ENCODE data around the gene EFNB3.

Gene EFNB3

DNA sequence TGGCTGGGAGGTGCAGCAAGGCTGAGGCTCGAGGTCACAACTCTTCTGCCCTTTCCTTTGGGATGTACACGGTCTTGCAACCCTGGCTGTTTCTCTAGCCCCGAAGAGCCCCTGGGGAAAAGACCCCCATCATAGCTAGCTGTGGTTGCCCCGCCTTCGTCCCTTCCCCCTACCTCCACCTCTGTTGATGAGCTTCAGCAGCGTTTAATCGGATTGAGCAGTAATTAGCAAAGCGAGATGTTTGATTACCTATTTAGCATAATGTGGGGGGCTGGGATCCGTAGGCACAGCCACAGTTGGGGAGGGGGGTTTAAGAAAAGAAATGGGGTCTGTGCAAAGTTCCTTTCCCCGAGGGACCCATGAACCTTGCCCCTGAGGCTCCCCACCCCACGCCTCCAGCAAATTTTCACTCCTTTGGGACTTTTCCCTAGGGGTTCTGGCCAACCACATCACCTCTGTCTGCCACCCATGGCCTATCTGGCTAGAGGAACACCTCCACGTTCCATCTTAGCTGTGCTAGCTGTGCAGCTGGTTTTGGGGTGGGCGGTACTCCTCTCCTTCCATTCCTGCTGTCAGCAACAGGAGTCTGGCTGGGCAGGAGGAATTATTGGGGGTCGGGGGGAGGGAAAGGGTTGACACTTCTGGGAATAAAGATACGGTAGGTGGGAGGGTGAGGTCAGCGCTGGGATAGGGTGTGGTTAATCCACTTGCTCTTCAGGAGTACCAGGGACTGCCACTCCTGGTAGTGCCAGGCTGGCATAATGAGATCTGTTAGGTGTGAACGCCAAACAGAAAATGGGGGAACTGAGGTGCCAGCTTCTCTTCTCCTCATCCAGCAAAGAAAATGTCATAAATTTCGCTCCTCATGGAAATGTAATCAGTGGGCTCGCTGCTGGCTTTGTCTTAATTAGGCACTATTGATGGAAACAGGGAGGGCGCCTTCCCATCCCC, 11.2 kb downstream of the EFNB3 start:
- in situ Hi-C loops (cut with HindIII; ENCODE audit: low pct_unique_long_range_greater_than_20kb, low sequenced_read_pairs): no loop called here
- no peak for DNase-seq (ENCODE audit: low read depth in 1 of 2, low spot score in 1 of 2)
- TF ChIP-seq JUND (IDR thresholded peaks at IDR 0.05; ENCODE audit: low read depth): no peak

- DNase-seq (ENCODE audit: low read depth in 1 of 2, low spot score in 1 of 2): peak; percentile 56 to 91
- in situ Hi-C loops (cut with HindIII; ENCODE audit: low pct_unique_long_range_greater_than_20kb, low sequenced_read_pairs): no loop called here
- TF ChIP-seq JUND (IDR thresholded peaks at IDR 0.05; ENCODE audit: low read depth): peak; percentile 51; the same call in 1 of the 2 replicates
Measured at GRCh38 chr17:7716901-7717755, 12.1 kb downstream of the EFNB3 start, which contains the start of gene DNAH2. DNAH2 (plus strand) TSS chr17:7717744; CDS start chr17:7719735, 1,991 bp downstream.

DNA sequence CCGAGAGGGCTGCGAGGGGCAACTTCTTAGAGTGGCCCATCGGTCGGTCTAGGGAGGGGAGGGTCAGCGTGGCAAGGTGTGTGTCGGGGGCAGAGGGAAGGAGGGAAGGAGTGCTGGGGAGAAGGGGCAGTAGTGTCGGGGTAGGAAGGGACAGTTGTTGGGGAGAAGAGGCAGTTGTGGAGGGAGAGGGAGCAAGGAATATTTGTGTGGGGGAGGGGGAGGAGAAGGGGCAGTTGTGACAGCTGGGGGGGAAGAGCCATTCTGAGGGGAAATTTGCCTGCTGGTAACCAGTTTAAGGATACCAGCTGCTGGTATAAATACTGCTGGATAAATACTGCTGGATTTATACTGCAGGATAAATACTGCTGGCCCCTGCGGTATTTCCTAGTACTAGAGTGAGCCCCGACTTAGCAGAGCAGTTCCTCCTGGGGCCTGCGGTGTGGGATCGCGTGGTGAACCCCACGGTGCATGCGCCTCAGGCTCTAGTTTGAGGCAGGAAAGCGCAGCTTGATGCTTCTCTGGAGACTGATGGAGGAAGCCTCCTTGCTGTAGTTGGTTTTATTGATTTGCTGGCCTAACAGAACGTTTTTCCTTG, 12.9 kb downstream of the EFNB3 start:
- in situ Hi-C loops (cut with HindIII; ENCODE audit: low pct_unique_long_range_greater_than_20kb, low sequenced_read_pairs): no loop called here
- no peak for DNase-seq (ENCODE audit: low read depth in 1 of 2, low spot score in 1 of 2)
- TF ChIP-seq JUND (IDR thresholded peaks at IDR 0.05; ENCODE audit: low read depth): no peak

DNA sequence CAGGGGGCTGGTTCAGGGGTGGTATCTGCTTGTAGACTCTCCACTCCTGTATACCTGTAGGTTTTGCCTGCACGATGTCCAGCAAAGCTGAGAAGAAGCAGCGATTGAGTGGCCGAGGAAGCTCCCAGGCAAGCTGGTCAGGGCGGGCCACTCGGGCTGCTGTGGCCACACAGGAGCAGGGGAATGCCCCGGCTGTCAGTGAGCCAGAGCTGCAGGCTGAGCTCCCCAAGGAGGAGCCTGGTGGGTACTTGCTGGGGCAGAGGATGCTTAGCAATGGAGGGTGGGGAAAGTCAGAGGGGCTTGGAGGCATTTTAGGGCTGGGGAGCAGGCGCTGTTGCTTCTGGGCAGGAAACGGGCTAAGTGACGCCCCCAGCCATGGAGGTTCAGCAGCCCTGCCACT, 14.7 kb downstream of the EFNB3 start:
- no peak for DNase-seq (ENCODE audit: low read depth in 1 of 2, low spot score in 1 of 2)
- TF ChIP-seq JUND (IDR thresholded peaks at IDR 0.05; ENCODE audit: low read depth): no peak
- in situ Hi-C loops (cut with HindIII; ENCODE audit: low pct_unique_long_range_greater_than_20kb, low sequenced_read_pairs): no loop called here

DNA sequence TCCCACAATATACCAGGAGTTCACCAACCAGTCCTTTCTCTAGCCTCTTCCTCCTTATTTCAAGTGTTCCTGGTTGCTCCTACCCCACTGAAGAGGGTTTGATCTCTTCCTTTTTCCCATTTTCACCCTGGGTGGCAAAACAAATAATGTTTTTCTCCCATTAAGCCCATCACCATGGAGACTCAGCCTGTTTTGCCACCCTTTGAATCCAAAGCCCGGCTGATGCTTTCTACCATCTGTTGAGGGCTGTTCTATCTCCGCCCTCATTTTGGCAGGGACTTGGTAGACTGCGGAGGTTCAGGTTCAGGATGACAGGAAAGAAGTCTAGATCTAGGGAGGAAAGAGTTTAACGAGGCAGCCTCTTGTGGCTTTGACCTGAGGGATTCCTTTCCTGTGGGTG, 15.1 kb downstream of the EFNB3 start:
- TF ChIP-seq JUND (IDR thresholded peaks at IDR 0.05; ENCODE audit: low read depth): no peak
- DNase-seq (ENCODE audit: low read depth in 1 of 2, low spot score in 1 of 2): no peak
- in situ Hi-C loops (cut with HindIII; ENCODE audit: low pct_unique_long_range_greater_than_20kb, low sequenced_read_pairs): no loop called here

- no peak for DNase-seq (ENCODE audit: low read depth in 1 of 2, low spot score in 1 of 2)
- TF ChIP-seq JUND (IDR thresholded peaks at IDR 0.05; ENCODE audit: low read depth): no peak
- in situ Hi-C loops (cut with HindIII; ENCODE audit: low pct_unique_long_range_greater_than_20kb, low sequenced_read_pairs): no loop called here
Measured at GRCh38 chr17:7721612-7722011, 16.6 kb downstream of the EFNB3 start.

- in situ Hi-C loops (cut with HindIII; ENCODE audit: low pct_unique_long_range_greater_than_20kb, low sequenced_read_pairs): no loop called here
- no peak for TF ChIP-seq JUND (IDR thresholded peaks at IDR 0.05; ENCODE audit: low read depth)
- DNase-seq (ENCODE audit: low read depth in 1 of 2, low spot score in 1 of 2): no peak
Measured at GRCh38 chr17:7727886-7728285, 22.9 kb downstream of the EFNB3 start.

- TF ChIP-seq JUND (IDR thresholded peaks at IDR 0.05; ENCODE audit: low read depth): no peak
- no peak for DNase-seq (ENCODE audit: low read depth in 1 of 2, low spot score in 1 of 2)
- in situ Hi-C loops (cut with HindIII; ENCODE audit: low pct_unique_long_range_greater_than_20kb, low sequenced_read_pairs): no loop called here
Measured at GRCh38 chr17:7729816-7730215, 24.8 kb downstream of the EFNB3 start.

GRCh38 chr17:7732981-7733539, 28.1 kb downstream of the EFNB3 start:
- no peak for TF ChIP-seq JUND (IDR thresholded peaks at IDR 0.05; ENCODE audit: low read depth)
- no peak for DNase-seq (ENCODE audit: low read depth in 1 of 2, low spot score in 1 of 2)
- in situ Hi-C loops (cut with HindIII; ENCODE audit: low pct_unique_long_range_greater_than_20kb, low sequenced_read_pairs): no loop called here

DNA sequence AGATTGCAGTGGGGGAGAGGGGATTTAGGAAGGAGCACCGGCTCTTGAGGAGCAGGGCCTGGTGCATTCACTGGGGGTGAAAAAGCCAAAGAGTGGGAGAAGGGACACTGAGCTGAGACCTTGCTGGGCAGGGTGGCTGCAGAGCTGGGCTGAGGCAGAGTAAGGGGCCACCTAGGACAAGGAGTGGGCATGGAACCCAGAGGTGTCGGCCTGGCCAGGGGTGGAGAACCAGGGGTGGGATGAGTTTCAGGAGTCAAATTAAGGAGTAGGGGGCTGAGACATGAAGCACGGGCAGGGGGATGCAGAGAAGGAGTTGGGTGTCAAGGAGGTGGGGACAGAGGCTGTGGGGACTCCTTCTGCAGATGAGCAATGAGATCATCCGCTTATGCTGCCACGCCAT, 32.6 kb downstream of the EFNB3 start:
- in situ Hi-C loops (cut with HindIII; ENCODE audit: low pct_unique_long_range_greater_than_20kb, low sequenced_read_pairs): no loop called here
- no peak for TF ChIP-seq JUND (IDR thresholded peaks at IDR 0.05; ENCODE audit: low read depth)
- DNase-seq (ENCODE audit: low read depth in 1 of 2, low spot score in 1 of 2): no peak

- no peak for TF ChIP-seq JUND (IDR thresholded peaks at IDR 0.05; ENCODE audit: low read depth)
- no peak for DNase-seq (ENCODE audit: low read depth in 1 of 2, low spot score in 1 of 2)
- in situ Hi-C loops (cut with HindIII; ENCODE audit: low pct_unique_long_range_greater_than_20kb, low sequenced_read_pairs): no loop called here
Measured at GRCh38 chr17:7739746-7740145, 34.7 kb downstream of the EFNB3 start.

DNA sequence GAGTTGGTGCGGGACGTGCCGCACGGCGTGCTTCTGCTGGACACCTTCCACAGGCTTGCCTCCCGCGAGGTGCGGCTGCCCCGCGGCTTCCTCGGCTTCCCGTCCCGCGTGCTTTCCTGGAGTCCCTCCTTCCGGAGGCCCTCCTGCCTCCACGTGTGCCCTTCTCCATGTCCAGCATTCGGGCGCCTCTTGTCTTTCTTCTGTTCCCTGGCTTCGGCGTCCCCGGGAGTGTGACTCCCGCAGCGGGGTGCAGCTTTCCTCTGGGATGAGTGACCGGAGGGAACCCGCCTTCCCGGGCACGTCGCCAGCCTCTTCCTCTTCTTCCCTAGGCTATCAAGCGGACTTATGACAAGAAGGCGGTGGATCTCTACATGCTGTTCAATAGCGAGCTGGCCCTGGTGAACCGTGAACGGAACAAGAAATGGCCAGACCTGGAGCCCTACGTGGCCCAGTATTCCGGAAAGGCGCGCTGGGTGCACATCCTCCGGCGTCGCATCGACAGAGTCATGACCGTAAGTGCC, 35.5 kb downstream of the EFNB3 start:
- in situ Hi-C loops (cut with HindIII; ENCODE audit: low pct_unique_long_range_greater_than_20kb, low sequenced_read_pairs): no loop called here
- TF ChIP-seq JUND (IDR thresholded peaks at IDR 0.05; ENCODE audit: low read depth): no peak
- DNase-seq (ENCODE audit: low read depth in 1 of 2, low spot score in 1 of 2): no peak
